GM12891 (cell line): ENCODE measurements around the gene EPM2AIP1.

Experiments used
- PAX5 ChIP-seq: IDR thresholded peaks from 2 replicates; pipeline ENCODE4 v1.6.1; 2011; ENCODE audit warnings: low read length, moderate library complexity, mild to moderate bottlenecking; ENCODE audit not compliant: insufficient read depth, severe bottlenecking
- POLR2A ChIP-seq: IDR thresholded peaks from 2 replicates; pipeline ENCODE4 v1.6.1; 2011; ENCODE audit warnings: low read depth, low read length, control low read depth
- POLR2AphosphoS5 ChIP-seq: IDR thresholded peaks from 2 replicates; pipeline ENCODE4 v1.6.1; 2011; ENCODE audit warnings: low read depth, low read length, control low read depth
- POU2F2 ChIP-seq: IDR thresholded peaks from 2 replicates; pipeline ENCODE4 v1.6.1; 2011; ENCODE audit warnings: low read depth, mild to moderate bottlenecking, control low read depth, low read length, moderate library complexity
- SPI1 ChIP-seq: IDR thresholded peaks from 2 replicates; pipeline ENCODE4 v1.6.1; 2011; ENCODE audit warnings: low read depth, low read length, control low read depth
- TAF1 ChIP-seq: IDR thresholded peaks from 2 replicates; pipeline ENCODE4 v1.6.1; 2011; ENCODE audit warnings: low read depth, low read length, control low read depth

DNA sequence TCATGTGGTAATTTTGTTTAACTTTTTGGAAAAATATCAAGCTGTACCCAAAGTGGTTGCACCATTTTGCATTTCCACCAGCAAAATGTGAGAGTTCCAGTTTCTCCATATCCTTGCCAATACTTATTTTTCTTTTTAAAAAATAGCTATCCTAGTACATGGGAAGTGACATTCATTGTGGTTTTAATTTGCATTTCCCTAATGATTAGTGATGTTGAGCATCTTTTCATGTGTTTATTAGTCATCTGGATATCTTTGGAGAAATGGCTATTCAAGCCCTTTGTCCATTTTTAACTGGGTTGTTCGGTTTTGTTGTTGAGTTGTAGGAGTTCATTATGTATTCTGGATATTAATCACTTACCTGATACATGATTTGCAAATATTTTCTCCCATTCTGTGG is 28.6 kb downstream of the EPM2AIP1 start:
- no peak for TF ChIP-seq TAF1
- TF ChIP-seq POLR2AphosphoS5: no peak
- TF ChIP-seq POLR2A: no peak
- TF ChIP-seq SPI1: no peak
- TF ChIP-seq PAX5: no peak
- no peak for TF ChIP-seq POU2F2
